ENCODE data around the gene ARFGAP3.
"Not testable (repeated sequence)": the region's sequence is repeated elsewhere in the genome, so short reads cannot be mapped to it uniquely, and the experiment has no call there.

The ARFGAP3 gene

GRCh38 chr22:42768385-42769035 lies 88.6 kb downstream of the ARFGAP3 start:
- DNase-seq (ENCODE audit: low read depth) = no peak

- DNase-seq (ENCODE audit: low read depth) = no peak
These were observed 90.2 kb downstream of the ARFGAP3 start for GRCh38 chr22:42766860-42767259.

- DNase-seq (ENCODE audit: low read depth) = no peak
These were observed 92.1 kb downstream of the ARFGAP3 start for GRCh38 chr22:42764895-42765363.

GRCh38 chr22:42763965-42764480 lies 93.0 kb downstream of the ARFGAP3 start:
- DNase-seq (ENCODE audit: low read depth) = no peak

- no peak for DNase-seq (ENCODE audit: low read depth)
These were observed 96.1 kb downstream of the ARFGAP3 start for GRCh38 chr22:42760806-42761565.

- DNase-seq (ENCODE audit: low read depth) = no peak
These were observed 98.0 kb downstream of the ARFGAP3 start for GRCh38 chr22:42758931-42759629.

- peak; percentile 57 for DNase-seq (ENCODE audit: low read depth)
These were observed 101.5 kb downstream of the ARFGAP3 start for GRCh38 chr22:42755553-42755952.

GRCh38 chr22:42755121-42755520 lies 102.0 kb downstream of the ARFGAP3 start:
- not testable (repeated sequence) for DNase-seq (ENCODE audit: low read depth)

- DNase-seq (ENCODE audit: low read depth) = peak; percentile 68
These were observed 102.4 kb downstream of the ARFGAP3 start for GRCh38 chr22:42754658-42755057.

GRCh38 chr22:42752912-42753311 lies 104.2 kb downstream of the ARFGAP3 start:
- DNase-seq (ENCODE audit: low read depth) = no peak

- DNase-seq (ENCODE audit: low read depth) = no peak
These were observed 104.8 kb downstream of the ARFGAP3 start for GRCh38 chr22:42752230-42752746.

- not testable (repeated sequence) for DNase-seq (ENCODE audit: low read depth)
These were observed 106.7 kb downstream of the ARFGAP3 start for GRCh38 chr22:42750421-42750820.

GRCh38 chr22:42747701-42748513 lies 109.2 kb downstream of the ARFGAP3 start:
- peak; percentile 73 for DNase-seq (ENCODE audit: low read depth)

Measured in GM04503 (cell line).